Measurements from ENCODE around the gene COX18.

The COX18 gene

DNA sequence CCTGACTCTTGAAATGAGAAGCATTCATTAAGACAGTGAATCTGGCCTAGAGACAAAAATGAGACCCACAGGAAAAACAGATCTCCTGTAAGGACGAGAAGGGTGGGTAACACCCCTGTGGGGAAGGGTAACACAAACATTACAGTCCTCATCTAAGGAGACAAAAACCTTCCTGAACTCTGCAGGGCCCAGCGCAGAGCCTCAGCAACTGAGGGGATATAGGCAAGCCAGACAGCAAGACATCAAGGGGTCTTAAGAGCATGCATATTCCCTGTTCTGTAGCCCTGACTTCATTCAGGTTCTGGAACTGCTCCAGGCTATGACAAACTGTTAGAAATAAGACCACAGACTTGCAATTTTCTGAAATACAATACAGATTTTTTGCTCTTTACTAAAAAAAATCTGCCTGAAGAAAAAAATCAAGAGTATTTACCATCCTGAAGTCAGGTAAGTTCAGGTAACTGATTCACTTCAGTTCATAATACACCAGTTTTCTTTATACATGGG, 15.5 kb downstream of the COX18 start:
- DNase-seq (ENCODE audit: low read depth, low spot score): no peak

DNA sequence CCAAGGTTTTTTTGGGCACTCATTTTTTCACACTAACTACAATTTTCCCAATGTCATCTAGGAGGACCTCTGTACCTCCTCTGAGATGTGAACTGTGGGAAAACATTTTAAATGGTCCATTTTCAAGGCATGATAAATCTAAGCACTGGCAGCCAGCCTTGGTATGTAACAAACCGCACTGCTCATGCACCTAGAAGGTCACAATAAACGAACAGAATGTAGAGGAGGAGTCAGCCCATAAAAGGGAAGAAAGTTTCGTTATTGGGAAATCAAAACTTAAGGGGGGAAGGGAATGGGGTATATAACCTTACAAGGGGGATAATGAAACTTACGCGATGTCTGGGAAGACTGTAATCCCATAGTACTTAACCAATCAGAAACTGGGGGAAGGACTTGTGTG, 16.4 kb downstream of the COX18 start:
- no peak for DNase-seq (ENCODE audit: low read depth, low spot score)

- no peak for DNase-seq (ENCODE audit: low read depth, low spot score)
Measured at GRCh38 chr4:73051625-73052024, 17.9 kb downstream of the COX18 start.

- no peak for DNase-seq (ENCODE audit: low read depth, low spot score)
Measured at GRCh38 chr4:73045879-73046278, 23.6 kb downstream of the COX18 start.

DNA sequence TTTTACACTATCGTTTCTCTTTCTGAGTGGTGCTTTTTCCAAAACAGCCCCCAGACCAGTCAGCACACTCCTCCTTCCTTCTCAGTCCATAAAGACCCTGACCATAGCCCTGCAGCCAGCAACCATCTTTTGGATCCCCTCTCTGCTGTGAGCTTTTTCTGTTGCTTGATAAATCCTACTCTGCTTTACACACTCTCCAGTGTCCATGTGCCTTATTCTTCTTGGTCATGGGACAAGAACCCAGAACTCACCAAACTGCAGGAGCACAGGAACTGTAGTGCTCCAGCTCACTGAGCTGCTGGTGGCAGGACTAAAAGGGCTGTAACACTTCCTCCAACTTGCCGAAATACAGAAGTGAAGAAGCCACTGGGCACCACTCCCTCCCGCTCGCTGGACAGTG, 32.5 kb downstream of the COX18 start:
- no peak for DNase-seq (ENCODE audit: low read depth, low spot score)

DNA sequence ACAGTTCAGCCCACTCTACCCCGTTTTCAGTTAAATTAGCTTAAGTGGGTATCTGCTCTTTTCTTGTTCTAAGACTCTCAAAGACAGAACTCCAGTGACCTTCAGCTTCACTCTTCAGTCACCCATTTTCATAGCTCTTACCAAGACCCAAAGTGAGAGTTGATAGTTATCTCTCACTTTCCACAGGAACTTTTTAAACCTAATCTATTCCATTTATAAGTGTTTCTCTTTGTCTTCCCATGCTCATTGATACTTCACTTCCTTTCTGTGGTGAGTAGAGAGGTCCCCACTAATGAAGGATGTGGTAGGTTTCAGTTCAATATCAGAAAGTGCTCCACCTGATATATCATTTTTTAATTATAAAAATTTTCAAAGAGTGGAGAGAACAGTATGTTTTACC, 33.4 kb downstream of the COX18 start:
- no peak for DNase-seq (ENCODE audit: low read depth, low spot score)

DNA sequence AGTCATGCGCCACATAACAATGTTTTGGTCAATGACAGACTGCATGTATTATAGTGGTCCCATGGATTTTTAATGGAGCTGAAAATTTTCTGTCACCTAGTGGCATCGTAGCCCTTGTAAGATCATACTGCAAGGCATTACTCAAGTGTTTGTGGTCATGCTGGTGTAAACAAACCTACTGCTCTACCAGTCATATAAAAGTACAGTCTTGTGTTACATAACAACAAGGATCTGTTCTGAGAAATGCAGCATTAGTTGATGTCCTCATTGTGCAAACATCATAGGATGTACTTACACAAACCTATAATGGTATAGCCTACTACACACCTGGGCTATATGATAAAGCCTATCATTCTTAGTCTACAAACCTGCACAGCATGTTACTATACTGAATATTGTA, 34.6 kb downstream of the COX18 start:
- no peak for DNase-seq (ENCODE audit: low read depth, low spot score)

- DNase-seq (ENCODE audit: low read depth, low spot score): no peak
Measured at GRCh38 chr4:73028621-73029020, 40.9 kb downstream of the COX18 start.

DNA sequence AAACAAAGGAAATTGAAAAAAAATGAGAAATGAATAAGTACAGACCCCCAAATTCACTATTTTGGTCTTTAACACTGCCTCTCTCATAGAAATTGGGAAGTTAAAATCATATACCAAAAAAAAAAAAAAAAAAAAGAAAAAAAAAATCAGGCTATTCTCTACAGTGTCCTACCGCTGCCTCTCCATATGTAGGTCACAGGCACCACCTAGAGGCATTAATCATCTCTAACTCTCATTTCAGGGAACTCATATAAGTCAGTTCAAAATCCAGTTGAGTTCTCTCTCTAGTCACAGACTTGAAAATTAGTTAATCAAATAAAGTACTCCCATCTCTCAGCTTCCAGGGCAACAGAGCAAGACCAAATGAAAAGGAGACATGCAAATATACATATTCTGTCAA, 47.9 kb downstream of the COX18 start:
- DNase-seq (ENCODE audit: low read depth, low spot score): no peak

DNA sequence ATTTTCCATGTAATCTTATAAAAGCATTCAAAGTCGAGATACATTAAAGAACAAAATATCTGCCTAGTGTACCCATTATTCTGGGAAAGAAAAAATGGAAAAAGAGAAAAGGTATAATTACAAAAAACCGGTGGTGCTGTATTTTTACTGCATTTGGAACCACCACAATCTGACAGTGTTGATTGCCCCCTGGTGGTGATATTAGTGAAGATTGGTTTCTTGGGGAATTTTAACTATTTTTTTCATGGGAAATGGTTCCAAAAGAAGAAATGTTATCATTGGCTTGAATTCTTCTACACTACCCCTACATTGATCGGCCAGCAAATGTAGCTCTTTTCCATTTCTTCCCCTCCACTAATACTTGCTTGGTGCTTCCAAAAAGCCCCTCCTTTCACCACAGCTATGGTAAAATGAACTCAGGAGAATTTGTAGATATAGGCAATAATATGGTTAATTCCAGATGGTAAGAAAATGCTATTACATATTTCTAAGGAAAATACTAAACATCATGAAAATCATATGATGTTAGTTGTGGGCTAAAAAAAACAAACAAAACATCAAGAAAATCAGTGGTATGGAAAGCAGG, 50.0 kb downstream of the COX18 start:
- no peak for DNase-seq (ENCODE audit: low read depth, low spot score)

DNA sequence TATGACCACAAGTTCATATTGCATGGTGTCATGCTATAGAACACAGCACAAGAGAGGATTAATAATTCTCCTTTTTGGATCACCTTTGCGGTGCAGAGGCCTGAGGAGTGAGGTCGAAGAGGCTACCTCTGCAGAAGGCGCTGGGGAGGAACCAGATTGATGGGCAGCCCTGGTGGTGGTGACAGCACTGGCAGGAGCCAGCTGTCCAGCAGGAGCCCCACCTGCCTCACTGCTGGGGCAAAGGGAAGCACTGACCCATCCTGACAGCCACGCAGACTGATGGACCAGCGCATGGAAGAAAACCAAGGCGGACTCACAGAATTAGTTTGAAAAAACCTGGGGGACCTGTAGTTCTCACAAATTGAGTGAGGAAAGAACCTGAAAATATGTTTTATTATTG, 50.9 kb downstream of the COX18 start:
- no peak for DNase-seq (ENCODE audit: low read depth, low spot score)

DNA sequence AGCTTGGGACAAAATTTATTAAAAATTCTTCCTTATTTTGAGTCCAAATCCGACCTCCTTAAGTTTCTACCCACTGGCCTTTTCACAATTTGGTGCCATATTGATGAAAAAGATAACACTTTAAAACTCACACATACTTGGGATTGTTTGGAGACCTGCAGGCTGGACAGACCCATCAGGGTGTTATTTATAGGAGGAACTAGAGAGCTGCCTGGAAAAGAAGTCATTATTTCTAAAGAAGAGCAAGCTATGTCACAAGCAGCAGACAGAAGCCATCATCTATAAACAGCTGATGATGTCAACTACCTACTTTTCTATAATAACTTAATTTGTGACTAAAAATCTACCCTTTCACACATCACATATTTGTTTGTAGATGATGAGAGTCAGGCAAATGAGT, 56.2 kb downstream of the COX18 start:
- DNase-seq (ENCODE audit: low read depth, low spot score): no peak

DNA sequence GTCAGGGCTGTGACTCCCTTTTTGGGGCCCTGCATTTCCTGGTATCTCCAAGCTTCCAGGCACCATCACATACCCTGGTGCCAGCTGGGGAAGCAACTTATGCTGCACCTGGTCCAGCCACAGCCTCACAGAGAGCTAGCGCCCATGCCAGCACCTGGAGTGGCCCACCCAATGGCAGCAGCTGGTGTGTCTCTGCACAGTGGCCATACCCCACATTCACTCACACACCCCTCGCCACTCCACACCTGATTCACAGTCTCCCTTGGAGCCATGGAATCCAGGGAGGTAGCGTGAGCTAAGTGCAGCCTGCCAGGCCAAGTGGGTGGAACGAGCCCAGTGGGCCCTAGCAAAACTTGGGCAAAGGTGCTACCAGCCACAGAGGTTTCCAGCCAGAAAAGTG, 56.8 kb downstream of the COX18 start:
- DNase-seq (ENCODE audit: low read depth, low spot score): no peak

- no peak for DNase-seq (ENCODE audit: low read depth, low spot score)
Measured at GRCh38 chr4:73011629-73011985, 57.9 kb downstream of the COX18 start.

GRCh38 chr4:73010789-73011628, 58.5 kb downstream of the COX18 start:
- no peak for DNase-seq (ENCODE audit: low read depth, low spot score)

DNA sequence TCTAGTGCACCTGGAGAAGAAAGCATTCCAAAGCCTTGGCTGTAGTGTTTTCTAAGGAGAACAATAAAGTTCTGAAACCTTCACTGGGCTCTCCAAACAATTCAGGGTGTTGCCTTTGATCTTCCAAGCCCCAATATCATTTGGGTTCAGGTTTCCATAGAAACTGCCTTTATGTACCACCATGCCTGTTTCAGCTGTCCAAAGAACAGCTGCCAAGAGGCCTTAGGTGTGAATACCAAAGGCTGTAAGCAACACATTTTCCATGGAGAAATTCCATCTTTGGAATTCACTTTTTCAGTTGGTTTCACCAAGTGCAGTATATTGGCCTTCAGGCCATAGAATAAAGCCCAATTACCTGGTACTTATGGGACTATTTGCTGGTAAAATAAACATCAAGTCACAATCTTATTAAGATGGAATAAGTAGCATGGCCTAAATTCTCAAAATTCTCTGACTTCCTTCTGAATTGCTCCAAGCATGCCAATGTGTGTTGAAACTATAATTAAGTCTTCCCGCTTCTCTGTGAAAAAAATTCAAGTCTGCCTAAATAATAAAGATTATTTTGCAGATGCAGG, 61.9 kb downstream of the COX18 start:
- DNase-seq (ENCODE audit: low read depth, low spot score): no peak

DNA sequence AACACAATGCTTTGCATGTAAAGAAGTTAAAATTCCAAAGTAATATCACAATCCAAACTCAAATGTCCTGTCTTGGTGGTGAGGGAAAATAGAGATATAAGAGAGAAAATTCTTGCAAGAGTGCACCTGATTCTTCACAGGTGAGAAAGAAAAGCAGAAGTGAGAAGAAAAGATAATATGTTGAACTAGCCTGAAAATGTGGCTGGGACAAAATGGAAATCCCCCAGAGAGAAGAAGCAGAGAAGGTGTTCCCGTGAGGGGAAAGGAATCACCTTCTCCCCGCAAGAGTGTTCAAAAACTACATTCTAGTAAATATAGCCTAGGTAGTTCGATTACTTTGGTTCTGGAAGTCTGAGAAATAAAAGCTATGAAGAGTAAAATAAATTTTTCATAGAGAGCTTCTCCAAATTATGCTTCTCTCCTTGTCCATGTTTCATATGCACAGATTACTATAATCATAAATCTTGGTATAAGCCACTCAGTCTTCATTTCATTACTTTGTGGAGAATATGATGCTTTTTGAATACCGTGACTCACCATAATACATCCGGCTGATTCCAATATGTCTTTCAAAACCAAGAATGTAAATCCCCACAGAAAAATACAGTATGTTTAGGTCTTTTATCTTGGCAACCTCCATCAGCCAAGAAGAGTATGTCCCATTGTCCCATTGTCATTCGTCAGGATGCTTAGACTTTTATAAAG, 63.1 kb downstream of the COX18 start:
- no peak for DNase-seq (ENCODE audit: low read depth, low spot score)

DNA sequence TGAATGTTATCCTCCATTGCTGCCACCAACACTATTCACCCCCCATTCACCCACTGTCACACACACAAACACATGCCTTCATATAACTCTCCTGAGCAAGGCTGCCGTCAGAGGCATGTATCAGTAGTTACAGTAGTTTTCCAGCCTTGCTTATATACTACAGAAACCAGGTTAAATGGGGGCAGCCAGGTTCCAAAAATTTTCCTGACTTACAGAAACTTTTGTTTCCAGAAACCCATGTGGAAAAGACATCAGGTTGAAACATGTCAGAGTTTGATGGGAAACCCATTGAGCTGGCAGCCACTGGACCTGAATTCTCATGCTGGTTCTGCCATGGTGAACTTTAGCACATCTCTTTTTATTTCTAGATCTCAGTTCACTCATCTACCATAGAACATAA, 64.0 kb downstream of the COX18 start:
- DNase-seq (ENCODE audit: low read depth, low spot score): no peak
